ENCODE measurements around the gene HEPHL1.

DNA sequence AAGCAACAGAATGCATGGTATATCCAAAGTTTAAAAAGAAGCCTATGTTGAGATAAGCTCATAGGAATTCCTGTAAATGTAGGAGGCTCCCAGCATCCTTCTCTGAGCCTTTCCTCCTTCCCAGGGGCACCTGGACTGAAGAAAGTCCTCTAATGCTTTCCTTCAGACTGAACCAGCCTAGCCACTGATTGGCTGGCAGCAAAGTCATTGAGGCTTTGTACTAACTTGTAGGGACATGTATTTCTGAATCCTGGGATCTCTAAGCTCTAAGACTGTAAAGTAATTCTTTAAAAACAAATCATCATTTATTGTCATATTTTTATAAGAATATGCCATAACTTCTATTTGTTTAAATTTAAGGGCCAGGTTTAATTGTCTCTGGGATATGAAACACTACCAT is 83.6 kb downstream of the HEPHL1 start:
- no peak for TF ChIP-seq SPI1 (IDR thresholded peaks at IDR 0.05; ENCODE audit: borderline replicate concordance, low read depth)
- TF ChIP-seq, protein P1, sequence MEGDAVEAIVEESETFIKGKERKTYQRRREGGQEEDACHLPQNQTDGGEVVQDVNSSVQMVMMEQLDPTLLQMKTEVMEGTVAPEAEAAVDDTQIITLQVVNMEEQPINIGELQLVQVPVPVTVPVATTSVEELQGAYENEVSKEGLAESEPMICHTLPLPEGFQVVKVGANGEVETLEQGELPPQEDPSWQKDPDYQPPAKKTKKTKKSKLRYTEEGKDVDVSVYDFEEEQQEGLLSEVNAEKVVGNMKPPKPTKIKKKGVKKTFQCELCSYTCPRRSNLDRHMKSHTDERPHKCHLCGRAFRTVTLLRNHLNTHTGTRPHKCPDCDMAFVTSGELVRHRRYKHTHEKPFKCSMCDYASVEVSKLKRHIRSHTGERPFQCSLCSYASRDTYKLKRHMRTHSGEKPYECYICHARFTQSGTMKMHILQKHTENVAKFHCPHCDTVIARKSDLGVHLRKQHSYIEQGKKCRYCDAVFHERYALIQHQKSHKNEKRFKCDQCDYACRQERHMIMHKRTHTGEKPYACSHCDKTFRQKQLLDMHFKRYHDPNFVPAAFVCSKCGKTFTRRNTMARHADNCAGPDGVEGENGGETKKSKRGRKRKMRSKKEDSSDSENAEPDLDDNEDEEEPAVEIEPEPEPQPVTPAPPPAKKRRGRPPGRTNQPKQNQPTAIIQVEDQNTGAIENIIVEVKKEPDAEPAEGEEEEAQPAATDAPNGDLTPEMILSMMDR (IDR thresholded peaks at IDR 0.05; ENCODE audit: insufficient read depth, low read length), result no peak
